ENCODE results near the gene CAMK2D.

CAMK2D gene

DNA sequence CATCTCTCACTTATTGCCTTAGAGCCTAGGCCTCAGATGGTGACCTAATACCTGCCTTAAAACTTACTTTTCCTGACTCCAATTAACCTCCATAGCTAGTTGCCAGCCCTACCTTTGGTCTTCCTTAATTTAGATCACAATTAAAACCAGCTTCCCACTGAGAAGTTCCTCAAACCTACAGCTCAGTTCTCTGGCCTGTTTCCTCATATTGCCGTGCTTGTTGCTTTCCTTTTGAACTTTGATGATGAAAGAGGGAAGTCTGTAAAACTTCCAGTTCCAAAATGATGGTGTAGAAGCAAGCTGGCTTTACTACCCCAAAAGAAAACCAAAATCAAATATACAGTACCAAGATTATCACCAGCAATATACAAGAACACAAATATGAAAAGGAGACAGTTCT, 28.9 kb upstream of the CAMK2D start:
- TF ChIP-seq, protein P1, sequence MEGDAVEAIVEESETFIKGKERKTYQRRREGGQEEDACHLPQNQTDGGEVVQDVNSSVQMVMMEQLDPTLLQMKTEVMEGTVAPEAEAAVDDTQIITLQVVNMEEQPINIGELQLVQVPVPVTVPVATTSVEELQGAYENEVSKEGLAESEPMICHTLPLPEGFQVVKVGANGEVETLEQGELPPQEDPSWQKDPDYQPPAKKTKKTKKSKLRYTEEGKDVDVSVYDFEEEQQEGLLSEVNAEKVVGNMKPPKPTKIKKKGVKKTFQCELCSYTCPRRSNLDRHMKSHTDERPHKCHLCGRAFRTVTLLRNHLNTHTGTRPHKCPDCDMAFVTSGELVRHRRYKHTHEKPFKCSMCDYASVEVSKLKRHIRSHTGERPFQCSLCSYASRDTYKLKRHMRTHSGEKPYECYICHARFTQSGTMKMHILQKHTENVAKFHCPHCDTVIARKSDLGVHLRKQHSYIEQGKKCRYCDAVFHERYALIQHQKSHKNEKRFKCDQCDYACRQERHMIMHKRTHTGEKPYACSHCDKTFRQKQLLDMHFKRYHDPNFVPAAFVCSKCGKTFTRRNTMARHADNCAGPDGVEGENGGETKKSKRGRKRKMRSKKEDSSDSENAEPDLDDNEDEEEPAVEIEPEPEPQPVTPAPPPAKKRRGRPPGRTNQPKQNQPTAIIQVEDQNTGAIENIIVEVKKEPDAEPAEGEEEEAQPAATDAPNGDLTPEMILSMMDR (IDR thresholded peaks at IDR 0.05; ENCODE audit: insufficient read depth, low read length, poor library complexity, severe bottlenecking): no peak
- no peak for DNase-seq (ENCODE audit: extremely low read depth, insufficient read length)

DNA sequence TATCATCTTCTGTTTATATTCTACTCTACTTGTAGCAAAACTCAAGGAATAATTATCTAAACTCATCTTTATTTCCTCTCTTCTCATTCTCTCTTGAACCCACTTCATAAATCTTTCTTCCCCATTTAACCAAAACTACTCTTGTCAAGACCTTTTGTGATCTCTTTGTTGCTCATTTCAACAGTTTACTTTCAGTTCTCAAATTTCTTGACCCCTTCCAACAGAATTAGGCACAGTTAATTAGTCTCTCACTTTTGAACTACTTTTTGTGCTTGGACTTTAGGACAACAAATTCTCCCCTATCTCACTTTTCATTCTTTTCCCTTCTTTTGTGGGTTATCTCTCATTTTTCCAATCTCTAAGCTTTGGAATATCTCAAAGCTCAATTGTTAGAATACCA, 27.4 kb upstream of the CAMK2D start:
- H3K27me3 ChIP-seq (replicated peaks; ENCODE audit: control insufficient read depth, insufficient read depth, low read length): no peaks in the 10 kb centered on the region
- no peaks in the 10 kb centered on the region for H3K36me3 ChIP-seq (ENCODE audit: control insufficient read depth, insufficient read depth, low read length)
- TF ChIP-seq, protein P1 (IDR thresholded peaks at IDR 0.05; ENCODE audit: insufficient read depth, low read length, poor library complexity, severe bottlenecking): no peak
- no peak overlapping the region for H3K4me3 ChIP-seq (replicated peaks; ENCODE audit: low read depth, low read length)
- peak; percentile 40 for DNase-seq (ENCODE audit: extremely low read depth, insufficient read length)

More for the DNA sequence above, 28.9 kb upstream of the CAMK2D start:
- Histone ChIP-seq H3K36me3 (ENCODE audit: control insufficient read depth, insufficient read depth, low read length) (no peaks in the 10 kb centered on the region), H3K4me3 (replicated peaks; ENCODE audit: low read depth, low read length) (no peak overlapping the region), H3K27me3 (replicated peaks; ENCODE audit: control insufficient read depth, insufficient read depth, low read length) (no peaks in the 10 kb centered on the region)

DNA sequence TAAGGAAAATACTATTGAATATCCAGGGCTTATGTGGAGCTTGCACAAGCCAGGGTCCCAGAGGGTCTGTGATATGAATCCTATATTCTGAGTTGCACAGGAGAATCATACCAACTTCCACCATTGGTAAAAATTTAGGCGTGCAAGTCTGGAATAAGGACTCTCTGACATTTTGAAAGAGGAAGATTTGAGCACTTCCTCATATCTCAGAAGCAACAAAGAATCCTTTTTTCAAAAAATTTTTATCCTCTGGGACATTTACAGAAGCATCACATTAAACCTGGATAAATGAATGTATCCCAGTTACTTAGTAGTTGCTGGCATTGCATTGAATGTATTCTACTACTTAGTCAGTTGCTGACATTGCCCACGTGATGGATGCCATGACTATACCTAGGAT, 24.2 kb upstream of the CAMK2D start:
- DNase-seq (ENCODE audit: extremely low read depth, insufficient read length): no peak
- no peaks in the 10 kb centered on the region for H3K36me3 ChIP-seq (ENCODE audit: control insufficient read depth, insufficient read depth, low read length)
- H3K27me3 ChIP-seq (replicated peaks; ENCODE audit: control insufficient read depth, insufficient read depth, low read length): no peaks in the 10 kb centered on the region
- H3K4me3 ChIP-seq (replicated peaks; ENCODE audit: low read depth, low read length): no peak overlapping the region
- TF ChIP-seq, protein P1 (IDR thresholded peaks at IDR 0.05; ENCODE audit: insufficient read depth, low read length, poor library complexity, severe bottlenecking): no peak

DNA sequence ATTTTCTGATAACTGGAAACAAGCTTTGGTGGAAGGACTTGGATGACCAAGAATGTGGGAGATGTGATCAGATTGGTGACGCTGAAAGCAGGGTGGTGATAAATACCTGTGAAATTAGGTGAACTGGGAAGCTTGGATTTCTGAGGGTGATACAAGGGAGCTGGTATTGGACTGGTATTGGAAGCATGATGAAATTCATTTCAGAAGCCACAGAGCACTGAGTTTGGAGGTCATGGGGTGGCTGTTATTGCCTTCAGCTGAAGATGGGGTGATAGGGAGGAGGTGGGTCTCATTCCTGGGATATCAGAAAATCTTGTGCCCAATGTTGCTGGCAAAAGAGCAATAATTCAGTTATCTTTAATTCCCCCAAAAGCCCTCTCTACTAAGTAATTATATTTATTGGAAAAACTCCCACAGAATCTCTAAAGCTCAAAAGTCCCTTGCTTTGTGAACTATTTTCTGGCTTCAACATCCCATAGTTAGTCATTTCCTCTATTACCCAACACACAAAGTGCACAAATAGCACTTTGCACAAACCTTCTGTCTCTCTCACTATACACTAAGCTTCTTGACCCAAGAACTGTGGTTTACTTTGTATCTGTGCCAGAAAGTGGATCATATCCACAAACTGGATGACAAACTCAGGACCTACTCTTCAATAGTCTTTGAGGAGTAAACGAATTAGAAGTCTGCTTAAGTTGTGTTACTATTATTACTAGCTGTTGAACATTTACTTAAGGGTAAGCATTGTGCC, 23.1 kb upstream of the CAMK2D start:
- DNase-seq (ENCODE audit: extremely low read depth, insufficient read length): no peak
- TF ChIP-seq, protein P1 (IDR thresholded peaks at IDR 0.05; ENCODE audit: insufficient read depth, low read length, poor library complexity, severe bottlenecking): no peak
- no peaks in the 10 kb centered on the region for H3K36me3 ChIP-seq (ENCODE audit: control insufficient read depth, insufficient read depth, low read length)
- H3K4me3 ChIP-seq (replicated peaks; ENCODE audit: low read depth, low read length): no peak overlapping the region
- no peaks in the 10 kb centered on the region for H3K27me3 ChIP-seq (replicated peaks; ENCODE audit: control insufficient read depth, insufficient read depth, low read length)

DNA sequence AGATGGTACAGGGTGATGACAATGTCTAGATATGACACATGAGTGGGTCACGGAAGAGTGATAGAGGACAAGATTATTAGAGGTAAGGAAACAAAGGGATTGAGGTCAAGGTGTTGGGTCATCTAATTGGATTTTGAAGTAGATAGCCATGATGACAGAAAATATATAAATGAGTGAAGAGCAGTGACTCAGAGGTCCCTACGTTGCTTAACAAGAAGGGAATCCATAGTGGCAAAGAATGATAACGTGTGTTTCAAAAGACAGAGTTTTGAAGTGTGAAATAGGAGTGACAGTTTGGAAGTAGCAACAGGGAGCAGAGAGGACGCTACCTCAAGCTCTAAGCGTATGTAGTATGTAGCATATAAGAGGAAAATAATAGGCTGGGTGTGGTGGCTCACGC, 22.2 kb upstream of the CAMK2D start:
- Histone ChIP-seq H3K27me3 (replicated peaks; ENCODE audit: control insufficient read depth, insufficient read depth, low read length) (no peaks in the 10 kb centered on the region), H3K4me3 (replicated peaks; ENCODE audit: low read depth, low read length) (no peak overlapping the region), H3K36me3 (ENCODE audit: control insufficient read depth, insufficient read depth, low read length) (no peaks in the 10 kb centered on the region)
- TF ChIP-seq, protein P1 (IDR thresholded peaks at IDR 0.05; ENCODE audit: insufficient read depth, low read length, poor library complexity, severe bottlenecking): no peak
- no peak for DNase-seq (ENCODE audit: extremely low read depth, insufficient read length)

Measured in GM06990 (cell line).